Neuronal stem cell (in vitro differentiated cells): Measurements from ENCODE around the gene ADIPOR2.

ENCODE experiments used
- DNase-seq: peaks from one replicate; pipeline ENCODE4 v3.0.0-alpha.2; 2013; ENCODE audit warnings: low spot score
- H2AFZ ChIP-seq: one replicate; pipeline ENCODE4 v1.6.1; 2013; ENCODE audit warnings: mild to moderate bottlenecking, low read length, inconsistent platforms
- H2AK5ac ChIP-seq: 2 replicates; pipeline ENCODE4 v1.6.1; 2013; ENCODE audit warnings: low read depth, mild to moderate bottlenecking, inconsistent platforms, low read length, moderate library complexity, mixed read lengths
- H2BK120ac ChIP-seq: 2 replicates; pipeline ENCODE4 v1.6.1; 2013; ENCODE audit warnings: low read depth, mild to moderate bottlenecking, inconsistent platforms, low read length, moderate library complexity, mixed read lengths
- H2BK12ac ChIP-seq: one replicate; pipeline ENCODE4 v1.6.1; 2013; ENCODE audit warnings: low read length, inconsistent platforms
- H2BK15ac ChIP-seq: 2 replicates; pipeline ENCODE4 v1.6.1; 2013; ENCODE audit warnings: mild to moderate bottlenecking, low read length, inconsistent platforms, mixed read lengths
- H2BK5ac ChIP-seq: one replicate; pipeline ENCODE4 v1.6.1; 2013; ENCODE audit warnings: inconsistent platforms, mild to moderate bottlenecking, low read length, moderate library complexity
- H3K14ac ChIP-seq: one replicate; pipeline ENCODE4 v1.6.1; 2013; ENCODE audit warnings: low read length, inconsistent platforms
- H3K18ac ChIP-seq: 2 replicates; pipeline ENCODE4 v1.6.1; 2013; ENCODE audit warnings: low read length, inconsistent platforms
- H3K23ac ChIP-seq: 2 replicates; pipeline ENCODE4 v1.6.1; 2013; ENCODE audit warnings: low read depth, mild to moderate bottlenecking, mixed read lengths, low read length, inconsistent platforms; ENCODE audit not compliant: poor library complexity
- H3K27ac ChIP-seq: replicated peaks from 3 replicates; pipeline ENCODE4 v1.5.1; 2013; ENCODE audit warnings: low read length, inconsistent platforms
- H3K27me3 ChIP-seq, 3 experiments: 2 replicates each; pipeline ENCODE4 v1.6.1; 2013; ENCODE audit warnings: low read length in 3 of 3, mild to moderate bottlenecking in 2 of 3, inconsistent platforms in 1 of 3, low read depth in 1 of 3, mixed read lengths in 1 of 3, moderate library complexity in 1 of 3; ENCODE audit not compliant: control insufficient read depth in 3 of 3, insufficient read depth in 3 of 3
- H3K36me3 ChIP-seq, 2 donors: replicated peaks in 1 of 2; 2 replicates each; pipeline ENCODE4 v1.6.1; 2013; ENCODE audit warnings: low read length in 2 of 2; ENCODE audit not compliant: control insufficient read depth in 2 of 2, insufficient read depth in 2 of 2
- H3K4ac ChIP-seq: 2 replicates; pipeline ENCODE4 v1.6.1; 2013; ENCODE audit warnings: inconsistent platforms, mild to moderate bottlenecking, low read length, moderate library complexity
- H3K4me1 ChIP-seq, 2 donors: 1 replicate in 1 of 2; 2 replicates in 1 of 2; pipeline ENCODE4 v1.6.1; 2013; ENCODE audit warnings: low read length in 2 of 2, low read depth in 1 of 2; ENCODE audit not compliant: control insufficient read depth in 2 of 2, insufficient read depth in 1 of 2
- H3K4me2 ChIP-seq: one replicate; pipeline ENCODE4 v1.6.1; 2013; ENCODE audit warnings: mild to moderate bottlenecking, low read length, inconsistent platforms; ENCODE audit not compliant: insufficient read depth, poor library complexity, severe bottlenecking
- H3K4me3 ChIP-seq, 2 donors: 2 replicates each; pipeline ENCODE4 v1.5.1; 2013; ENCODE audit warnings: low read length in 2 of 2, mild to moderate bottlenecking in 2 of 2, inconsistent platforms in 1 of 2, moderate library complexity in 1 of 2
- H3K79me1 ChIP-seq: one replicate; pipeline ENCODE4 v1.6.1; 2013; ENCODE audit warnings: low read depth, mild to moderate bottlenecking, inconsistent platforms, low read length, moderate library complexity
- H3K9ac ChIP-seq: one replicate; pipeline ENCODE4 v1.6.1; 2013; ENCODE audit warnings: mild to moderate bottlenecking, low read depth, low read length, inconsistent platforms; ENCODE audit not compliant: poor library complexity
- H3K9me3 ChIP-seq, 2 donors: replicated peaks in 1 of 2; 2 replicates each; pipeline versions ENCODE3 to v1.6.1; 2013; ENCODE audit warnings: low read length in 2 of 2, mild to moderate bottlenecking in 2 of 2, inconsistent platforms in 1 of 2, low read depth in 1 of 2, mixed read lengths in 1 of 2, moderate library complexity in 1 of 2; ENCODE audit not compliant: control insufficient read depth in 2 of 2, insufficient read depth in 1 of 2
- H4K8ac ChIP-seq: one replicate; pipeline ENCODE4 v1.6.1; 2013; ENCODE audit warnings: low read depth, mild to moderate bottlenecking, inconsistent platforms, low read length, moderate library complexity
- H4K91ac ChIP-seq: one replicate; pipeline ENCODE4 v1.6.1; 2013; ENCODE audit warnings: low read length, low read depth, mild to moderate bottlenecking, inconsistent platforms; ENCODE audit not compliant: poor library complexity
- WGBS, 2 donors: extraction: QIAGEN DNeasy Blood & Tissue Kit; methylation state at CpG; one replicate each; pipeline ENCODE4 v1.1.7; 2013; ENCODE audit warnings: missing lambda C conversion rate in 2 of 2, mixed read lengths in 1 of 2; ENCODE audit not compliant: insufficient read length in 2 of 2, insufficient replicate concordance in 1 of 2; ENCODE audit errors: extremely low coverage in 2 of 2; 5-methylcytosine and 5-hydroxymethylcytosine counted together

ADIPOR2 gene

DNA sequence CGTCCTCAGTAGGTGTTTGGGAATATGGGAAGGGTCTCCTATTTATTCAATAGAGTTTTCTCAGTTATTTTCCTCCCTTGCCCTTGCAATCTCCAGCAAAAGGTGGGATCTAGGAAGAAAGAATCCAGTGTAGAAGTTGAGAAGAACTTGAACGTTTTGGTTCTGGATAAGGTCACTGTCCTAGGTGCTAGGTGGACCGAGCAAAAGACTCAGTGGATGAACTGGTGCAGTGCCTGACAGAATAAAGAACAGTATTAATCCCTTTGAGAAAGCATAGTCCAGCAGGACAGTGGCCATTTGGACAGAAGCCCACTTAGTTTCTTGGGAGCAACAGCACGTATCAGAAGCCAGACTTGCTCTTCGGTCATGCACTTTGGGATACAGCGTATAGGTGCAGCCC lies 96.8 kb downstream of the ADIPOR2 start:
- Histone ChIP-seq H3K4me3 (no peak overlapping the region), H3K27me3 (no peaks in the 10 kb centered on the region), H4K91ac (no peak overlapping the region), H2BK120ac (no peak overlapping the region), H2AK5ac (no peak overlapping the region), H3K27ac (no peak overlapping the region), H3K14ac (no peak overlapping the region), H3K9ac (no peak overlapping the region), H3K4ac (no peak overlapping the region), H3K18ac (no peak overlapping the region), H3K79me1 (no peaks in the 10 kb centered on the region), H3K4me2 (no peak overlapping the region), H2BK5ac (no peak overlapping the region), H2BK12ac (no peak overlapping the region), H4K8ac (no peak overlapping the region), H2AFZ (no peak overlapping the region), H3K4me1 (no peaks in the 10 kb centered on the region), H3K36me3 (peaks cover 18 to 55% of the 10 kb centered on the region in 2 donors), H2BK15ac (no peak overlapping the region), H3K9me3 (no peaks in the 10 kb centered on the region), H3K23ac (no peak overlapping the region)
- DNase-seq, result no peak
- WGBS, 2 donors, result no CpG with 5 or more reads among the region's 6 CpGs

DNA sequence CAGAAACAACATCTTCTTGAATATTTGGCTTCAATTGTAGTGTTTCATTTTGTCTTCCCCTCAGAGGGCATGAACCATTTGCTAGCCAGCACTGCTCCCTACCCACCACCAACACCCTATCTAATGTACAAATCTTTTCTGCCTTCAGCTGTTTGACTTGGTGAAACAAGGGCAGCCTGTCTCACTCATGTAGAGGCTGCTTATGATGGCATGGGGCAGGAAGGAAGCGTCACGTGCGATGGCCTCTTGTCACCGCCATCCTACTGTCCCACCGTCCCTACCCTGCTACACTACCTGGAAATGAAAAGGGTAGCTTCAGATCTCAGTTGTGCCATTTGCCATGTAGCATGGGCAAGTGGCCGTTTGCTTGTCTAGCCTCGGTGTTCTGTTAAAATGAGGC lies 99.6 kb downstream of the ADIPOR2 start:
- no peak overlapping the region for H2BK5ac ChIP-seq
- H3K27ac ChIP-seq, result no peak overlapping the region
- no peak overlapping the region for H2BK120ac ChIP-seq
- WGBS, 2 donors, result no CpG with 5 or more reads among the region's 7 CpGs
- no peak overlapping the region for H2AK5ac ChIP-seq
- no peak overlapping the region for H2AFZ ChIP-seq
- H3K4me2 ChIP-seq, result no peak overlapping the region
- no peaks in the 10 kb centered on the region for H3K79me1 ChIP-seq
- no peak overlapping the region for H3K18ac ChIP-seq
- no peak overlapping the region for H3K14ac ChIP-seq
- no peak overlapping the region for H3K4ac ChIP-seq
- no peak for DNase-seq
- H3K27me3 ChIP-seq, result no peaks in the 10 kb centered on the region
- no peak overlapping the region for H2BK12ac ChIP-seq
- peaks cover 13 to 31% of the 10 kb centered on the region in 2 donors for H3K36me3 ChIP-seq
- no peak overlapping the region for H4K8ac ChIP-seq
- no peak overlapping the region for H3K23ac ChIP-seq
- H3K9ac ChIP-seq, result no peak overlapping the region
- H3K4me3 ChIP-seq, result peak overlapping the region in 1 of 2 donors; percentile 41
- peaks cover 0 to under 1% of the 10 kb centered on the region in 2 donors for H3K4me1 ChIP-seq
- H4K91ac ChIP-seq, result no peak overlapping the region
- H3K9me3 ChIP-seq, result no peaks in the 10 kb centered on the region
- H2BK15ac ChIP-seq, result no peak overlapping the region

DNA sequence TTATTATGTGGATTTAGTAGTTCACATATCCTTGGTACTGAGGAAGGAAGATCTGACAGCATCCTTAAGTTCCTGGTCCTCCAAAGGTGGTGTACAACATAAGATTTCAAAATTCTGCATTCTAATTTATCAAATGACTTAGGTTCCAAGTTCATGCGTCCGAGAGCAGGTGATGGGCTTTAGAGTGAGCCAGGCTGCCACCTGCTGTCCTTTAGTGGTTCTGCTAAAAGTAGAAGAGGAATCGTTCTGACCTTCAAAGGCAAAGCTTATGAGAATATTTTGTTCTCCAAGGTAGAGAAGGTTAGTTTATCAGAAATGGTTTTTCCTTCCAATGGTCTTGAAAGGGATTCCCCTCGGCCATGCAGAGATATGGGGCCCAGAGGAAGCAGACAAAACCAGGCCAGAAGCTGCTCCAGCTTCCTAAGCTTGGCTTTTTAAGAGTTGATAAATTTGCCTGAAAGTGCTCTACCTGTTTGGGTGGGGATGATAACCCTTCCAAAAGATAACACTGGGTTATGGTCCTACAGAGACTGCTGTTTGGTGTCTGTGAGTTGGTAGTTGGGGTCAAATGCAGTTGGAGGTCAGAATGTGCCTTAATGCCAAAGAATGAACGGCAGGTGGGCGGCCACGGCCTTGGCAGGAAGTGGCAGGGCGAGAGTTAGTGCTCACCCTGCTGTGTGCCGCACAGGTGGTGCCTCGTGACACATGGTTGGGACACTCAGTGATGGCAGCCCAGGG lies 100.4 kb downstream of the ADIPOR2 start:
- H2BK15ac ChIP-seq, result no peak overlapping the region
- H2AFZ ChIP-seq, result no peak overlapping the region
- H2BK5ac ChIP-seq, result no peak overlapping the region
- no peak overlapping the region for H3K14ac ChIP-seq
- H3K9me3 ChIP-seq, result no peaks in the 10 kb centered on the region
- no peak overlapping the region for H3K9ac ChIP-seq
- no peak overlapping the region for H3K4me2 ChIP-seq
- peaks cover 3 to 5% of the 10 kb centered on the region in 2 donors for H3K4me1 ChIP-seq
- no peak overlapping the region for H4K8ac ChIP-seq
- H2BK12ac ChIP-seq, result no peak overlapping the region
- H3K4me3 ChIP-seq, result peak overlapping the region in 1 of 2 donors; percentile 27
- no peak overlapping the region for H3K23ac ChIP-seq
- peaks cover 11 to 22% of the 10 kb centered on the region in 2 donors for H3K36me3 ChIP-seq
- no peak overlapping the region for H4K91ac ChIP-seq
- H2BK120ac ChIP-seq, result no peak overlapping the region
- H2AK5ac ChIP-seq, result no peak overlapping the region
- no peak overlapping the region for H3K4ac ChIP-seq
- WGBS, 2 donors, result no CpG with 5 or more reads among the region's 10 CpGs
- H3K27me3 ChIP-seq, result peaks cover 0 to 1% (median 0%) of the 10 kb centered on the region in 3 experiments
- H3K27ac ChIP-seq, result no peak overlapping the region
- no peak overlapping the region for H3K18ac ChIP-seq
- no peak for DNase-seq
- no peaks in the 10 kb centered on the region for H3K79me1 ChIP-seq

DNA sequence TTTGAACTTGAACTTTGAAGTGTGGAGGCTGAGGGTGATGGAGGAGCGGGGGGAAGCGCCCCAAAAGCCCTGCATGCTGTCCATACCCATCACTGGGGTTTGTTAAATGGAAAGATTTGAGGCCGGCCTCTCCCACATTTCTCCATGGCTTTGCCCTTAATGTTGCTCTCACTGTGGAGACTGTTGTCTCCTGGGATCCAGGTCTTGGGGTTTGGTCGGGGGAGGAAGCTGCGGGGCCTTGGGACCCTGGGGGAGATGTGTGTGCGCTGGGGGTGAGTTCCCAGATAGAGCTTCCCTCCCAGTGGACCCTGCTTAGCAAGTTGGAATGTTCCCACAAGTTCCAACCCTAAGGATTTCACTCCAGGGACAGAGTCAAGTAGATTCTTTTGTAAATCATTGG lies 101.5 kb downstream of the ADIPOR2 start:
- Histone ChIP-seq H4K91ac (no peak overlapping the region), H3K36me3 (peaks cover 4 to 11% of the 10 kb centered on the region in 2 donors), H3K4me3 (no peak overlapping the region), H2BK15ac (no peak overlapping the region), H3K23ac (no peak overlapping the region), H2BK12ac (no peak overlapping the region), H3K9me3 (no peaks in the 10 kb centered on the region), H2AFZ (no peak overlapping the region), H3K14ac (no peak overlapping the region), H2AK5ac (no peak overlapping the region), H3K4me2 (no peak overlapping the region), H3K27ac (no peak overlapping the region), H3K4me1 (peaks cover 5% of the 10 kb centered on the region in 2 donors), H3K27me3 (peaks cover 0 to 12% (median 0%) of the 10 kb centered on the region in 3 experiments), H4K8ac (no peak overlapping the region), H2BK5ac (no peak overlapping the region), H3K4ac (no peak overlapping the region), H3K79me1 (no peaks in the 10 kb centered on the region), H2BK120ac (no peak overlapping the region), H3K9ac (no peak overlapping the region), H3K18ac (no peak overlapping the region)
- WGBS, 2 donors, result no CpG with 5 or more reads among the region's 6 CpGs
- no peak for DNase-seq
